Keratinocyte (primary cell): Measurements from ENCODE around the gene WDR19. TPM values are rescaled to one million over a fixed set of nuclear protein-coding genes. Genes with fewer than 3 reads are reported as not detected.

ENCODE experiments used
- DNase-seq: peaks from one replicate; pipeline ENCODE4 v3.0.0-alpha.2; 2011; ENCODE audit warnings: low read depth, missing footprints, low spot score
- FAIRE-seq: peaks from 2 replicates; lab custom pipeline; 2011; peaks lifted over from hg19 to GRCh38; lab: Jason Lieb, UNC
- H2AFZ ChIP-seq: 2 replicates; pipeline ENCODE4 v1.6.0; 2012; ENCODE audit warnings: low read length, control low read depth, inconsistent platforms; ENCODE audit not compliant: control insufficient read depth
- H3K27ac ChIP-seq: 2 replicates; pipeline ENCODE4 v1.5.1; 2011; ENCODE audit warnings: low read length; ENCODE audit not compliant: control insufficient read depth, insufficient read depth
- H3K27me3 ChIP-seq: 3 replicates; pipeline ENCODE4 v1.6.0; 2011; ENCODE audit warnings: low read length; ENCODE audit not compliant: control insufficient read depth, insufficient read depth; ENCODE audit errors: extremely low read depth
- H3K36me3 ChIP-seq, 2 experiments: 2 replicates in 1 of 2; 3 replicates in 1 of 2; pipeline ENCODE4 v1.5.1; 2011; ENCODE audit warnings: low read length in 2 of 2, mild to moderate bottlenecking in 1 of 2; ENCODE audit not compliant: control insufficient read depth in 2 of 2, insufficient read depth in 2 of 2; ENCODE audit errors: extremely low read depth in 1 of 2
- H3K4me1 ChIP-seq: 3 replicates; pipeline ENCODE4 v1.5.1; 2011; ENCODE audit warnings: low read length; ENCODE audit not compliant: control insufficient read depth, insufficient read depth; ENCODE audit errors: extremely low read depth
- H3K4me2 ChIP-seq: 3 replicates; pipeline ENCODE4 v1.6.0; 2011; ENCODE audit warnings: low read depth, low read length; ENCODE audit not compliant: control insufficient read depth, insufficient read depth; ENCODE audit errors: extremely low read depth
- H3K4me3 ChIP-seq, 3 experiments: fragments of 200-600 bp in 1 of 3; sonication (generic) in 1 of 3; 2 replicates in 2 of 3; 3 replicates in 1 of 3; pipeline ENCODE4 v1.5.1; 2011 to 2016; ENCODE audit warnings: low read length in 3 of 3, mild to moderate bottlenecking in 3 of 3, control low read depth in 2 of 3, inconsistent platforms in 1 of 3, low read depth in 1 of 3, mixed read lengths in 1 of 3, mixed run types in 1 of 3, moderate library complexity in 1 of 3; ENCODE audit not compliant: control insufficient read depth in 2 of 3, insufficient read depth in 2 of 3; ENCODE audit errors: extremely low read depth in 1 of 3
- H3K79me2 ChIP-seq: 2 replicates; pipeline ENCODE4 v1.6.0; 2012; ENCODE audit warnings: low read length; ENCODE audit not compliant: control insufficient read depth, insufficient read depth
- H3K9ac ChIP-seq: 3 replicates; pipeline ENCODE4 v1.6.0; 2011; ENCODE audit warnings: low read length; ENCODE audit not compliant: control insufficient read depth, insufficient read depth; ENCODE audit errors: extremely low read depth
- H3K9me1 ChIP-seq: 3 replicates; pipeline ENCODE4 v1.6.0; 2011; ENCODE audit warnings: low read length; ENCODE audit not compliant: control insufficient read depth, insufficient read depth; ENCODE audit errors: extremely low read depth
- H3K9me3 ChIP-seq: 2 replicates; pipeline ENCODE4 v1.5.1; 2012; ENCODE audit warnings: low read depth, low read length; ENCODE audit not compliant: control insufficient read depth
- H4K20me1 ChIP-seq: 3 replicates; pipeline ENCODE4 v1.6.0; 2011; ENCODE audit warnings: low read length; ENCODE audit not compliant: control insufficient read depth, insufficient read depth; ENCODE audit errors: extremely low read depth
- EZH2 ChIP-seq: IDR thresholded peaks from one replicate; pipeline ENCODE4 v1.6.1; 2012; ENCODE audit warnings: inconsistent platforms, mild to moderate bottlenecking, low read length, moderate library complexity
- dilution Hi-C: fragments of 300-500 bp; cut with MboI; formaldehyde crosslinking; loops from one replicate; pipeline ENCODE4 v1.7.0; 2020; ENCODE audit warnings: low sequenced_read_pairs; ENCODE audit not compliant: extremely low pct_ligation_motif_present
- polyA plus RNA-seq, 5 experiments: library from polyadenylated mRNA; depleted of rRNA in 3 of 5; stranded (reverse) in 3 of 5; stranded (forward) in 1 of 5; unstranded in 1 of 5; fragments of >200 nt; gene quantifications; 1 replicate in 1 of 5; 2 replicates in 3 of 5; 3 replicates in 1 of 5; pipeline versions ENCODE4 v1.2.1 to v1.2.3, GENCODE V29; 2011 to 2012; ENCODE audit warnings: missing spikeins in 2 of 5, low read depth in 1 of 5, low replicate concordance in 1 of 5
- TF ChIP-seq, protein P1 (sequence below), 3 experiments: IDR thresholded peaks in 1 of 3; conservative IDR thresholded peaks in 1 of 3; optimal IDR thresholded peaks in 1 of 3; 2 replicates in 2 of 3; 3 replicates in 1 of 3; pipeline versions ENCODE3 to v1.5.1; 2011; ENCODE audit warnings: low read length in 3 of 3, mild to moderate bottlenecking in 3 of 3, moderate library complexity in 2 of 3, control low read depth in 1 of 3, inconsistent platforms in 1 of 3; ENCODE audit not compliant: insufficient read depth in 2 of 3; ENCODE audit errors: extremely low read depth in 1 of 3

WDR19 gene
- polyA plus RNA-seq, 1 donor (not counting 4 experiments of a cell fraction or from before 2014, with no cell fraction given), result 25.3 TPM

DNA sequence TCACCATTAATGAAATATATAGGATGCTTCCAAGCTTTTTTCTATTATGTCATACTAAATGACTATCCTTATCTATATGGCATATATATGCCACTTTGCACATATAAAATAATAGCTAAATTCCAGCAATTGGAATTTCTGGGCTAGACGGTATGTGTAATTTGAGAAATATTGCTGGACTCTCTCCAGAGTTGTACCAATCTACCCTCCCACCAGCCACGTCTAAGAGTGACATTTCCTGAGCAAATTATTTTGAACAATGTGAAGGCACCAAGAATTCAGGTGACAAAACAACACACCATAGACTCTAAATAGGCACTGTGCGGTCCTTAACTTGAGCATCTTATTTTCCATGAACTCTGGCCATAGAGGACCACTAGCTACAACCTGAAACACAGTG lies 121.5 kb downstream of the WDR19 start:
- Histone ChIP-seq H4K20me1 (no peaks in the 10 kb centered on the region), H3K4me1 (no peaks in the 10 kb centered on the region), H2AFZ (no peak overlapping the region), H3K79me2 (no peaks in the 10 kb centered on the region), H3K4me3 (no peak overlapping the region), H3K27ac (no peak overlapping the region), H3K9me3 (no peaks in the 10 kb centered on the region), H3K27me3 (no peaks in the 10 kb centered on the region), H3K9ac (no peak overlapping the region), H3K9me1 (no peaks in the 10 kb centered on the region), H3K36me3 (peaks cover 9 to 38% of the 10 kb centered on the region in 2 experiments), H3K4me2 (no peak overlapping the region)
- DNase-seq (no peak), FAIRE-seq (peak; percentile 41)
- dilution Hi-C loops, result no loop called here
- TF ChIP-seq, protein P1, sequence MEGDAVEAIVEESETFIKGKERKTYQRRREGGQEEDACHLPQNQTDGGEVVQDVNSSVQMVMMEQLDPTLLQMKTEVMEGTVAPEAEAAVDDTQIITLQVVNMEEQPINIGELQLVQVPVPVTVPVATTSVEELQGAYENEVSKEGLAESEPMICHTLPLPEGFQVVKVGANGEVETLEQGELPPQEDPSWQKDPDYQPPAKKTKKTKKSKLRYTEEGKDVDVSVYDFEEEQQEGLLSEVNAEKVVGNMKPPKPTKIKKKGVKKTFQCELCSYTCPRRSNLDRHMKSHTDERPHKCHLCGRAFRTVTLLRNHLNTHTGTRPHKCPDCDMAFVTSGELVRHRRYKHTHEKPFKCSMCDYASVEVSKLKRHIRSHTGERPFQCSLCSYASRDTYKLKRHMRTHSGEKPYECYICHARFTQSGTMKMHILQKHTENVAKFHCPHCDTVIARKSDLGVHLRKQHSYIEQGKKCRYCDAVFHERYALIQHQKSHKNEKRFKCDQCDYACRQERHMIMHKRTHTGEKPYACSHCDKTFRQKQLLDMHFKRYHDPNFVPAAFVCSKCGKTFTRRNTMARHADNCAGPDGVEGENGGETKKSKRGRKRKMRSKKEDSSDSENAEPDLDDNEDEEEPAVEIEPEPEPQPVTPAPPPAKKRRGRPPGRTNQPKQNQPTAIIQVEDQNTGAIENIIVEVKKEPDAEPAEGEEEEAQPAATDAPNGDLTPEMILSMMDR (optimal IDR thresholded peaks at IDR 0.05 in 1 of 3, IDR thresholded peaks at IDR 0.05 in 1 of 3, conservative IDR thresholded peaks at IDR 0.05 in 1 of 3; ENCODE audit: extremely low read depth in 1 of 3, insufficient read depth in 2 of 3, low read length in 3 of 3), result no peak
- TF ChIP-seq EZH2, result no peak

DNA sequence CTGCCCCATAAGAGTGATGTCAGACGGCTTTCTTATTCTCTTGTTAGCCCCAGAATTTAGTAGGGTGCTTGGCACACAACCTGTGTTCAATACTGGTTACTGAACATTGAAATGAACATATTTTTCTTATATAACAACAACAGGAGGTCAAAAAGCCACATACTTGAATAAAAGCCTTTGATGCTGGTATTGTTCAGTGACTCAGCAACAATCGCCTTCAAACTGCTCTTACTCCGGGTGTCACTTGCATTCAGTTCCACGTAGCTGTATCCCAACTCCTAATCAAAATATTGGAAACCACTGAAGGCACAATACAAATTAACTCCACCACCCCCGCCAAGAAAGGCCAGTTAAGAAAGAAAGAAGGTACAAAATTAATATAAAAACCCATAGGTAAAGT lies 122.3 kb downstream of the WDR19 start:
- no peak overlapping the region for H2AFZ ChIP-seq
- DNase-seq (no peak), FAIRE-seq (no peak)
- no peaks in the 10 kb centered on the region for H3K27me3 ChIP-seq
- no peaks in the 10 kb centered on the region for H3K79me2 ChIP-seq
- H3K27ac ChIP-seq, result no peak overlapping the region
- H3K9ac ChIP-seq, result no peak overlapping the region
- no peak overlapping the region for H3K4me2 ChIP-seq
- no peak for TF ChIP-seq EZH2
- TF ChIP-seq, protein P1 (optimal IDR thresholded peaks at IDR 0.05 in 1 of 3, IDR thresholded peaks at IDR 0.05 in 1 of 3, conservative IDR thresholded peaks at IDR 0.05 in 1 of 3; ENCODE audit: extremely low read depth in 1 of 3, insufficient read depth in 2 of 3, low read length in 3 of 3), result no peak
- H3K9me1 ChIP-seq, result no peaks in the 10 kb centered on the region
- dilution Hi-C loops, result no loop called here
- H3K4me1 ChIP-seq, result no peaks in the 10 kb centered on the region
- H3K36me3 ChIP-seq, result peaks cover 11 to 44% of the 10 kb centered on the region in 2 experiments
- no peak overlapping the region for H3K4me3 ChIP-seq
- H4K20me1 ChIP-seq, result no peaks in the 10 kb centered on the region
- no peaks in the 10 kb centered on the region for H3K9me3 ChIP-seq
